ENCODE measurements around the gene DKC1.

The DKC1 gene

GRCh38 chrX:154784149-154784995 is 21.7 kb downstream of the DKC1 start:
- H3K4me1 ChIP-seq (ENCODE audit: insufficient read depth, poor library complexity, severe bottlenecking), result no peaks in the 10 kb centered on the region
- no peaks in the 10 kb centered on the region for H3K27me3 ChIP-seq (ENCODE audit: insufficient read depth, poor library complexity, severe bottlenecking)
- no peak for TF ChIP-seq CTCF (IDR thresholded peaks at IDR 0.05; ENCODE audit: poor library complexity, severe bottlenecking)
- no peak overlapping the region for H3K4me3 ChIP-seq (ENCODE audit: severe bottlenecking)
- no peak for ATAC-seq (ENCODE audit: low read depth)
- H3K36me3 ChIP-seq (ENCODE audit: low read depth), result no peaks in the 10 kb centered on the region
- H3K27ac ChIP-seq (ENCODE audit: poor library complexity, severe bottlenecking), result no peak overlapping the region
- no peaks in the 10 kb centered on the region for H3K9me3 ChIP-seq (ENCODE audit: severe bottlenecking)
- DNase-seq (ENCODE audit: low spot score), result no peak

- no peaks in the 10 kb centered on the region for H3K36me3 ChIP-seq (ENCODE audit: low read depth)
- no peaks in the 10 kb centered on the region for H3K9me3 ChIP-seq (ENCODE audit: severe bottlenecking)
- H3K4me3 ChIP-seq (ENCODE audit: severe bottlenecking), result no peak overlapping the region
- H3K4me1 ChIP-seq (ENCODE audit: insufficient read depth, poor library complexity, severe bottlenecking), result no peaks in the 10 kb centered on the region
- H3K27me3 ChIP-seq (ENCODE audit: insufficient read depth, poor library complexity, severe bottlenecking), result no peaks in the 10 kb centered on the region
- no peak for DNase-seq (ENCODE audit: low spot score)
- ATAC-seq (ENCODE audit: low read depth), result no peak
- no peak for TF ChIP-seq CTCF (IDR thresholded peaks at IDR 0.05; ENCODE audit: poor library complexity, severe bottlenecking)
- H3K27ac ChIP-seq (ENCODE audit: poor library complexity, severe bottlenecking), result no peak overlapping the region
These were observed 23.1 kb downstream of the DKC1 start for GRCh38 chrX:154785716-154786115.

GRCh38 chrX:154791467-154791866 is 28.8 kb downstream of the DKC1 start:
- H3K27me3 ChIP-seq (ENCODE audit: insufficient read depth, poor library complexity, severe bottlenecking), result no peaks in the 10 kb centered on the region
- no peaks in the 10 kb centered on the region for H3K9me3 ChIP-seq (ENCODE audit: severe bottlenecking)
- H3K36me3 ChIP-seq (ENCODE audit: low read depth), result no peaks in the 10 kb centered on the region
- H3K4me1 ChIP-seq (ENCODE audit: insufficient read depth, poor library complexity, severe bottlenecking), result no peaks in the 10 kb centered on the region
- H3K4me3 ChIP-seq (ENCODE audit: severe bottlenecking), result no peak overlapping the region
- H3K27ac ChIP-seq (ENCODE audit: poor library complexity, severe bottlenecking), result no peak overlapping the region
- ATAC-seq (ENCODE audit: low read depth), result no peak
- TF ChIP-seq CTCF (IDR thresholded peaks at IDR 0.05; ENCODE audit: poor library complexity, severe bottlenecking), result no peak
- DNase-seq (ENCODE audit: low spot score), result no peak

GRCh38 chrX:154791939-154792338 is 29.3 kb downstream of the DKC1 start:
- no peaks in the 10 kb centered on the region for H3K9me3 ChIP-seq (ENCODE audit: severe bottlenecking)
- no peak for TF ChIP-seq CTCF (IDR thresholded peaks at IDR 0.05; ENCODE audit: poor library complexity, severe bottlenecking)
- no peaks in the 10 kb centered on the region for H3K27me3 ChIP-seq (ENCODE audit: insufficient read depth, poor library complexity, severe bottlenecking)
- no peaks in the 10 kb centered on the region for H3K4me1 ChIP-seq (ENCODE audit: insufficient read depth, poor library complexity, severe bottlenecking)
- no peak overlapping the region for H3K27ac ChIP-seq (ENCODE audit: poor library complexity, severe bottlenecking)
- H3K36me3 ChIP-seq (ENCODE audit: low read depth), result no peaks in the 10 kb centered on the region
- DNase-seq (ENCODE audit: low spot score) (no peak), ATAC-seq (ENCODE audit: low read depth) (no peak)
- H3K4me3 ChIP-seq (ENCODE audit: severe bottlenecking), result no peak overlapping the region
